Activated T-cell treated with anti-CD3 and anti-CD28 coated beads for 48 hours (primary cell): ENCODE results near the gene CMIP.

Experiments
- DNase-seq: peaks from one replicate; pipeline ENCODE4 v3.0.0-alpha.2; 2020; ENCODE audit warnings: low read depth

Gene CMIP

DNA sequence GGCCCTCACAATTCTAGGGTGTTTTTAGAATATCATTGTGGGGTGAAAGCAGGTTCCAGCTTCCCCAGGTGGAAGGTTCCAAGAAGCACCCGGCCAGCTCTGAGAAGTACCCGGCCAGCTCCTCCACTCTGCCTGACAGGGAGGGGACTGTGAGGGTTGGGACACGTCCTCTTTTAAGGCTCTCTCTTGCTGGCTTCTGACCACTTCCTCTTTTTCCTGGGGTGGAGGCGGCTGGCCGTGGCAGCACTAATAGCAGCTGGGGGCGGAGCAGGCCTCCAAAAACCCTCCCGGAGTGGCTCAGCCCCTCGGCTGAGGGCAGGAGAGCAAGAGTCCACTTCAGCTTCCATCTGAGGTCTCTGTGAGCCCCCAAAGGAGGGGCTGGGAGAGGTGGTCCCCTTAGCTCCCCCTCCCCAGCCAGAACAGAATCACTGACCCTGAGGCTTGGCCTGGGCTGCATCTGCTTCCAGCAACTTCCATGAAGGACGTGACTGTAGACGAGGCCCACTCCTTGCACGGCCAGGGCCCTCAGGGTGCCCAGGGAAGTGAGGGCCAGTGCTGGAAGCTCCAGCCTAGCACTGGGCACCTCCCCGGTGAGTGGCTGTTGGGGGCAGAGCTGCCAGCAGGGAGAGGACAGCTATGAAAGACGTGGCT lies 307.7 kb downstream of the CMIP start:
- no peak for DNase-seq

DNA sequence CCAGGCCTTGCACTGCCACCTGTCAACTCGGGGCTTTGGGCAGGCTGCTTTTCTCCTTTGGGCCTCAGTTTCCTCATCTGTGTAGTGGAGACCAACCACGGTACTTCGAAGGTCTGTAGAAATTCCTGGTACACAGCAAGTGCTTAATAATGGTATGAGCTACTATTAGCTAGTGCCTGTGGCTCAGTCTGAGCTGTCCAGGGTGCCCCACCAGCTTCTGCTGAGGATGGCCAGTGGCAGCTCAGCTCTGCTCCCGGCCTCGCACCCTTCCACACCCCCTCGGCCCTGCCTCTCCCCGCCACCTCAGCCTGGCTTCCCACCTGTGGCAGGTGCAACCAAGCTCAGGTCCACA lies 308.2 kb downstream of the CMIP start:
- no peak for DNase-seq

DNA sequence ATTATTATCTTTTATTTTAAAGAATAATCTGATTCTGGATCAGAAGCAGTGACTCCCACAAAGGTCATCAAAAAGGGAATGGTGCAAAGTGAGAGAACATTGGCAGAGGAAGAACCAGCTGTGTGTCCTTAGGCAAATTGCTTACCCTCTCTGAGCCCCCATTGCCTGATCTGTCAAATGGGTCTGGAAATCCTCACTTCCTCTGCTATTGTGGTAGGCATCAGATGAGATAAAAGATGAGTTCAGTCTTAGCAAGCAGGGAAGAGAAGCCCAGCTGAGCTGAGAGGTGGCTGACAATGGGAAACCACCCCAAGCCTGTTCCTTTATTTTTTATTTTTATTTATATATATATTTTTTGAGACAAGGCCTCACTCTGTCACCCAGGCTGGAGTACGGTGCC lies 310.2 kb downstream of the CMIP start:
- DNase-seq: no peak

DNA sequence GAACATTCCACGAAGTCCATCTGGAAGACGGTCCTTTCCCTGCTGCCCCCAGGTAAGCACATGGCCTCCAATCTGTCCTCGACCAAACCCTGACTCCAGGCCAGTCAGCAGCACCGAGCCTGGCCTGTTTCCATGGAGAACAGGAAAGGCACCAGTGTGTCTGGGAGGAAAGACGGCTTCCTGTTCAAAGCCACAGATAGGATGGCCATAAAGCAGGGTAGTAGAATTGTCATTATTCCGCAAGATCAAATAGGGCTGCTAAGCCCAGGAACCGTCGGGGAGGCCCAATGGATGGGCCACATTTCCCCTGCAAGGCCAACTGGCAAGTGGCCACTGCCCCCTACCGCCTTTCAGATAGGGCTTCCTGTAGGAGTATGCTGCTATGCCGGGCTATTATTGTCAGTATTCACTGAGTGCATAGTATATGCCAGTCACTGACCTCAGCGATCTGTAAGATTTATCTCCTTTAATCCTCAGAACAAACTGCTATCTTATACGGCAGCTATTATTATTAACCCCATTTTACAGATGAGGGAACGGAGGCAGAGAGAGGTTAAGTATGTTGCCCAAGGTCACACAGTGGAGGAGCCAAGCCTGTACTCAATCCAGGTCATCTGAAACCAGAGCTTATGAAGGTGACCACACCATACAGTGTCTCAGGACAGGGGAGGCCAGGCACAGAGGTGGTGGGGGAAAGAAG lies 311.5 kb downstream of the CMIP start:
- DNase-seq: no peak

DNA sequence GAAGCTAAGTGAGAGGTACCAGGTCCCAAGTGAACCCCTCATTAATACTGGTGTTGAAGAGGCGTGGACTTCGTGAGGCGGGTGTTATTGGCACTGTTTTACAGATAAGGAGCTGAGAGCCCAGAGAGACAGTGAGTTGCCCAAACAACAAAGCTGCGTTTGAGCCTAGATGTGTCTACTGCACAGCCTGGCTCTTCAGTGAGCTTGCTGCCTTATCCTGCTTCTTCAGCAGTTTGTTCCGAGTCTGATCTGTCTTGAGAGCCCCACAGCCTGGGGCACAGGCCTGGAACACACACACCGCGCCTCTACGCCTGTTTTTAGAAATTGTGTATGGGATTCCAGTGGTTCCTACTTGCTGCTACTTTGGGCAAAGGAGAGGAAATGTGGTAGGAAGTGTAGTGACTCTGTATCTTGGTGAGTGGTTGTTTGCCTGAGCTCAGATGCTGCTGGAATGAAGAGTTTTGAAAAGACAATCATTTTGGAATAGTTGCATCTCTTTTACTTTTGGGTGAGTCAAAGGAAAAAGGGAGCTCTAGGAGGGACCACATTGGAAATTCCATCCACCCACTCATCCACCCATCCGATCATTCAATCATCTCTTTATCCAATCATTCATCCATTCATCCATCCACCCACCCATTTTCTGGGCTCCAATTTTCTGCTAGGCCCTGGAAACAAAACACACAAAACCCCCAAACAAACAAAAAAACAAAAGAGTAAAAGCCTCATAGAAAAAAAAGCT lies 312.2 kb downstream of the CMIP start:
- no peak for DNase-seq

DNA sequence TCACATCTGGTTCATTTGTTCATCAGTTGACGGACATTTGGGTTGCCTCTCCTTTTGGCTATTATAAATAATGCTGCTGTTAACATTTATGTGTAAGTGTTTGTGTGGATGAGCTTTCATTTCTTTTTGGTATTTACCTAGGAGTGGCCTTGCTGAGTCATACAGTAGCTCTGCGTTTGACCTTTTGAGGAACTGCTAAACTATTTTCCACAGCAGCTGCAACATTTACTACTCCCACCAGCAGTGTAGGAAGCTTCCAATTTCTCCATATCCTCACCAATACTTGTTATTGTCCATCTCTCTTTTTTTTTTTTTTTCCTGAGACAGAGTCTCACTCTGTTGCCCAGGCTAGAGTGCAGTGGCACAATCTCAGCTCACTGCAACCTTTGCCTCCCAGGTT lies 313.8 kb downstream of the CMIP start:
- DNase-seq: no peak
